Ammon's horn (tissue), 1 donor: ENCODE measurements around the gene RANBP9.

ENCODE experiments used
- DNase-seq: peaks from one replicate; pipeline ENCODE4 v3.0.0-alpha.2; 2016; ENCODE audit warnings: low spot score

Gene RANBP9

GRCh38 chr6:13653296-13653695, 58.3 kb downstream of the RANBP9 start:
- no peak for DNase-seq

GRCh38 chr6:13649393-13649792, 62.2 kb downstream of the RANBP9 start:
- no peak for DNase-seq

- no peak for DNase-seq
Measured at GRCh38 chr6:13648850-13649249, 62.8 kb downstream of the RANBP9 start.

- DNase-seq = no peak
Measured at GRCh38 chr6:13643125-13643524, 68.5 kb downstream of the RANBP9 start.

- DNase-seq = no peak
Measured at GRCh38 chr6:13641315-13641714, 70.3 kb downstream of the RANBP9 start.

- DNase-seq = no peak
Measured at GRCh38 chr6:13638626-13639025, 73.0 kb downstream of the RANBP9 start.

- DNase-seq = no peak
Measured at GRCh38 chr6:13638014-13638413, 73.6 kb downstream of the RANBP9 start.

- DNase-seq = no peak
Measured at GRCh38 chr6:13635948-13636658, 75.5 kb downstream of the RANBP9 start.

- DNase-seq = no peak
Measured at GRCh38 chr6:13633343-13633742, 78.3 kb downstream of the RANBP9 start.

GRCh38 chr6:13630499-13630898, 81.1 kb downstream of the RANBP9 start:
- no peak for DNase-seq

- DNase-seq = no peak
Measured at GRCh38 chr6:13629459-13630116, 82.0 kb downstream of the RANBP9 start.

- no peak for DNase-seq
Measured at GRCh38 chr6:13624871-13625288, 86.8 kb downstream of the RANBP9 start.

GRCh38 chr6:13617066-13617465, 94.6 kb downstream of the RANBP9 start:
- DNase-seq = no peak

- DNase-seq = peak; percentile 42
Measured at GRCh38 chr6:13615792-13616120, 95.9 kb downstream of the RANBP9 start.

GRCh38 chr6:13614926-13615791, 96.5 kb downstream of the RANBP9 start, which contains the start of gene NOL7:
Gene NOL7, plus strand, starts transcription at chr6:13615335. Its CDS starts 24 bp downstream, at chr6:13615359.
- DNase-seq = peak; percentile 98

- DNase-seq = no peak
Measured at GRCh38 chr6:13614126-13614925, 97.3 kb downstream of the RANBP9 start.

GRCh38 chr6:13613029-13613594, 98.5 kb downstream of the RANBP9 start:
- DNase-seq = no peak

GRCh38 chr6:13611715-13612114, 99.9 kb downstream of the RANBP9 start:
- DNase-seq = no peak

- no peak for DNase-seq
Measured at GRCh38 chr6:13605634-13606033, 106.0 kb downstream of the RANBP9 start.

GRCh38 chr6:13604546-13605416, 106.9 kb downstream of the RANBP9 start:
- DNase-seq = no peak

- DNase-seq = no peak
Measured at GRCh38 chr6:13604135-13604534, 107.5 kb downstream of the RANBP9 start.
